IMR-90 (cell line): Measurements from ENCODE around the gene OR2G2. TPM values are rescaled to one million over a fixed set of nuclear protein-coding genes. Genes with fewer than 3 reads are reported as not detected.

Experiments
- ATAC-seq: fragments of 200-7000 bp; cut with Tn5 transposase; 2 replicates; pipeline ENCODE4 v1.9.1; 2020; ENCODE audit warnings: low read depth, mild to moderate bottlenecking, moderate library complexity
- BruUV-seq: library from RNA; stranded (reverse); fragments of 400-500 nt; replicated peaks from 2 replicates; lab custom pipeline; 2021; lab: Mats Ljungman, UMichigan
- CTCF ChIA-PET: fragments of 300-600 bp; formaldehyde crosslinking; extraction: SDS; loops from one replicate; lab custom pipeline; 2021; ENCODE audit warnings: antibody characterized with exemption; lab: Yijun Ruan, JAX
- POLR2A ChIA-PET: fragments of 300-600 bp; sonication (Branson Sonifier 250); formaldehyde crosslinking; loops from one replicate; lab custom pipeline; 2022; ENCODE audit warnings: antibody characterized with exemption; ENCODE audit not compliant: unreplicated experiment; lab: Charles Lee
- DNase-seq: peaks from one replicate; pipeline ENCODE4 v3.0.0; 2013
- H2AFZ ChIP-seq: replicated peaks from 2 replicates; pipeline ENCODE3; 2013; ENCODE audit warnings: low read length, mild to moderate bottlenecking; ENCODE audit not compliant: poor library complexity
- H2AK5ac ChIP-seq: 2 replicates; pipeline ENCODE4 v1.6.1; 2013; ENCODE audit warnings: low read depth, low read length, inconsistent platforms
- H2AK9ac ChIP-seq: replicated peaks from 2 replicates; pipeline ENCODE3; 2013; ENCODE audit warnings: mild to moderate bottlenecking, low read depth, low read length, moderate library complexity; ENCODE audit not compliant: poor library complexity
- H2BK120ac ChIP-seq: 2 replicates; pipeline ENCODE4 v1.6.1; 2013; ENCODE audit warnings: low read depth, low read length, inconsistent platforms
- H2BK15ac ChIP-seq: 3 replicates; pipeline ENCODE4 v1.6.1; 2013; ENCODE audit warnings: low read depth, low read length, inconsistent platforms
- H2BK20ac ChIP-seq: 2 replicates; pipeline ENCODE4 v1.6.1; 2013; ENCODE audit warnings: low read depth, mild to moderate bottlenecking, inconsistent platforms, low read length, moderate library complexity
- H2BK5ac ChIP-seq: 2 replicates; pipeline ENCODE4 v1.6.1; 2013; ENCODE audit warnings: mild to moderate bottlenecking, low read depth, low read length, inconsistent platforms; ENCODE audit not compliant: poor library complexity, severe bottlenecking
- H3K14ac ChIP-seq: replicated peaks from 2 replicates; pipeline ENCODE4 v1.6.1; 2013; ENCODE audit warnings: low read depth, low read length, inconsistent platforms
- H3K18ac ChIP-seq: 2 replicates; pipeline ENCODE4 v1.6.1; 2013; ENCODE audit warnings: low read depth, low read length, control low read depth
- H3K23ac ChIP-seq: 2 replicates; pipeline ENCODE4 v1.6.1; 2013; ENCODE audit warnings: low read depth, low read length, inconsistent platforms
- H3K27ac ChIP-seq: 2 replicates; pipeline ENCODE4 v1.5.1; 2013; ENCODE audit warnings: mild to moderate bottlenecking, control low read depth, low read length; ENCODE audit not compliant: insufficient read depth
- H3K27me3 ChIP-seq: 2 replicates; pipeline ENCODE4 v1.6.1; 2013; ENCODE audit warnings: low read length; ENCODE audit not compliant: control insufficient read depth, insufficient read depth
- H3K36me3 ChIP-seq: 2 replicates; pipeline ENCODE4 v1.6.1; 2013; ENCODE audit warnings: low read length, mixed read lengths; ENCODE audit not compliant: control insufficient read depth, insufficient read depth
- H3K4ac ChIP-seq: 2 replicates; pipeline ENCODE4 v1.6.1; 2013; ENCODE audit warnings: low read depth, low read length, inconsistent platforms
- H3K4me1 ChIP-seq: 2 replicates; pipeline ENCODE4 v1.6.1; 2013; ENCODE audit warnings: low read length, mixed read lengths; ENCODE audit not compliant: control insufficient read depth, insufficient read depth
- H3K4me2 ChIP-seq: 2 replicates; pipeline ENCODE4 v1.6.1; 2013; ENCODE audit warnings: low read depth, mild to moderate bottlenecking, control low read depth, low read length, moderate library complexity
- H3K4me3 ChIP-seq: 2 replicates; pipeline ENCODE4 v1.5.1; 2013; ENCODE audit warnings: low read depth, mild to moderate bottlenecking, control low read depth, low read length, moderate library complexity; ENCODE audit not compliant: insufficient read depth
- H3K56ac ChIP-seq: 2 replicates; pipeline ENCODE4 v1.6.1; 2013; ENCODE audit warnings: low read length, inconsistent platforms; ENCODE audit not compliant: insufficient read depth; ENCODE audit errors: extremely low read depth
- H3K79me1 ChIP-seq, 2 experiments: 2 replicates each; pipeline ENCODE4 v1.6.1; 2013; ENCODE audit warnings: low read length in 2 of 2, inconsistent platforms in 1 of 2, low read depth in 1 of 2
- H3K9ac ChIP-seq: 2 replicates; pipeline ENCODE4 v1.6.1; 2013; ENCODE audit warnings: low read depth, low read length, control low read depth
- H3K9me1 ChIP-seq: 2 replicates; pipeline ENCODE4 v1.6.1; 2013; ENCODE audit warnings: low read length, inconsistent platforms; ENCODE audit not compliant: insufficient read depth
- H3K9me3 ChIP-seq: 2 replicates; pipeline ENCODE4 v1.6.1; 2013; ENCODE audit warnings: low read length; ENCODE audit not compliant: control insufficient read depth, insufficient read depth
- H4K20me1 ChIP-seq: 2 replicates; pipeline ENCODE4 v1.6.1; 2013; ENCODE audit warnings: low read length, inconsistent platforms; ENCODE audit not compliant: insufficient read depth
- H4K5ac ChIP-seq: 2 replicates; pipeline ENCODE4 v1.6.1; 2013; ENCODE audit warnings: mild to moderate bottlenecking, low read depth, low read length, control low read depth
- H4K8ac ChIP-seq, 2 experiments: 2 replicates each; pipeline ENCODE4 v1.6.1; 2013; ENCODE audit warnings: low read depth in 2 of 2, low read length in 2 of 2, control low read depth in 1 of 2, inconsistent platforms in 1 of 2
- H4K91ac ChIP-seq: 2 replicates; pipeline ENCODE4 v1.6.1; 2013; ENCODE audit warnings: low read depth, low read length, inconsistent platforms; ENCODE audit not compliant: insufficient read depth
- BHLHE40 ChIP-seq: fragments of 150-350 bp; IDR thresholded peaks from 2 replicates; pipeline ENCODE4 v1.6.1; 2016; ENCODE audit warnings: mild to moderate bottlenecking, low read depth, low read length
- CEBPB ChIP-seq: IDR thresholded peaks from 2 replicates; pipeline ENCODE4 v1.6.1; 2012; ENCODE audit warnings: low read depth, low read length, improper control_type of control experiment
- CHD1 ChIP-seq: IDR thresholded peaks from 2 replicates; pipeline ENCODE4 v1.6.1; 2012; ENCODE audit warnings: low read depth, low read length, improper control_type of control experiment
- CTCF ChIP-seq: conservative IDR thresholded peaks from 2 replicates; pipeline ENCODE4 v1.5.1; 2012; ENCODE audit warnings: mild to moderate bottlenecking, low read depth, low read length, improper control_type of control experiment
- ELK1 ChIP-seq: fragments of 150-350 bp; IDR thresholded peaks from 2 replicates; pipeline ENCODE4 v1.6.1; 2016; ENCODE audit warnings: low read depth, mild to moderate bottlenecking, low read length, moderate library complexity, borderline replicate concordance
- FOS ChIP-seq: fragments of 150-350 bp; IDR thresholded peaks from 2 replicates; pipeline ENCODE4 v1.6.1; 2016; ENCODE audit warnings: low read depth, low read length
- MAFK ChIP-seq: IDR thresholded peaks from 2 replicates; pipeline ENCODE4 v1.6.1; 2012; ENCODE audit warnings: low read depth, low read length, improper control_type of control experiment
- MAZ ChIP-seq: IDR thresholded peaks from 2 replicates; pipeline ENCODE4 v1.6.1; 2012; ENCODE audit warnings: low read depth, mild to moderate bottlenecking, low read length, improper control_type of control experiment, moderate library complexity, borderline replicate concordance
- MXI1 ChIP-seq: IDR thresholded peaks from 2 replicates; pipeline ENCODE4 v1.6.1; 2012; ENCODE audit warnings: low read depth, mild to moderate bottlenecking, low read length, moderate library complexity, borderline replicate concordance
- NFE2L2 ChIP-seq: fragments of 150-350 bp; IDR thresholded peaks from 2 replicates; pipeline ENCODE4 v1.6.1; 2016; ENCODE audit warnings: low read depth, mild to moderate bottlenecking, low read length
- POLR2A ChIP-seq: IDR thresholded peaks from 2 replicates; pipeline ENCODE4 v1.6.1; 2012; ENCODE audit warnings: mild to moderate bottlenecking, low read depth, low read length
- RAD21 ChIP-seq: IDR thresholded peaks from 2 replicates; pipeline ENCODE4 v1.6.1; 2012; ENCODE audit warnings: low read length, improper control_type of control experiment
- RCOR1 ChIP-seq: IDR thresholded peaks from 2 replicates; pipeline ENCODE4 v1.6.1; 2012; ENCODE audit warnings: mild to moderate bottlenecking, low read length, improper control_type of control experiment; ENCODE audit not compliant: insufficient replicate concordance
- RFX5 ChIP-seq: IDR thresholded peaks from 2 replicates; pipeline ENCODE4 v1.8.0; 2012; ENCODE audit warnings: low read depth, mild to moderate bottlenecking, low read length, moderate library complexity
- SMC3 ChIP-seq: fragments of 150-350 bp; IDR thresholded peaks from 2 replicates; pipeline ENCODE4 v1.6.1; 2016; ENCODE audit warnings: low read depth, mild to moderate bottlenecking, antibody characterized with exemption, low read length, moderate library complexity
- USF2 ChIP-seq: fragments of 150-350 bp; IDR thresholded peaks from 2 replicates; pipeline ENCODE4 v1.6.1; 2017; ENCODE audit warnings: mild to moderate bottlenecking, antibody characterized with exemption, low read length, low read depth
- WGBS, 2 experiments: methylation state at CpG; one replicate each; pipeline versions ENCODE4 v1.1.5 to v1.1.7; 2013; ENCODE audit warnings: missing lambda C conversion rate in 2 of 2; ENCODE audit not compliant: insufficient read length in 1 of 2; ENCODE audit errors: extremely low coverage in 2 of 2; 5-methylcytosine and 5-hydroxymethylcytosine counted together
- dilution Hi-C: fragments of 300-500 bp; cut with HindIII; formaldehyde crosslinking; loops from one replicate; pipeline ENCODE4 v1.14.3; 2018; ENCODE audit warnings: low sequenced_read_pairs; ENCODE audit not compliant: unreplicated experiment
- in situ Hi-C: fragments of 300-500 bp; cut with MboI; formaldehyde crosslinking; loops from 3 replicates; pipeline ENCODE4 v1.14.3; 2019; ENCODE audit warnings: low sequenced_read_pairs, inconsistent platforms, mixed read lengths
- intact Hi-C: fragments of 100-400 bp; cut with micrococcal nuclease; formaldehyde crosslinking; loops from 2 replicates; pipeline ENCODE4 v1.10.0; 2022
- polyA plus RNA-seq, 3 experiments: library from polyadenylated mRNA; depleted of rRNA; stranded (reverse); fragments of >200 nt; gene quantifications; 2 replicates each; pipeline ENCODE4 v1.2.3, GENCODE V29; 2012; ENCODE audit warnings: low replicate concordance in 1 of 3
- total RNA-seq: library from RNA; depleted of rRNA; stranded (reverse); fragments of >200 nt; gene quantifications from 2 replicates; pipeline ENCODE4 v1.2.3, GENCODE V29; 2012

Gene OR2G2
- total and polyA plus RNA-seq, 2 of the 4 experiments (the other 2 are of a cell fraction), result not detected

GRCh38 chr1:247548092-247548491 lies 40.1 kb upstream of the OR2G2 start:
- no TSS peak for BruUV-seq
- Histone ChIP-seq H3K4me1 (no peaks in the 10 kb centered on the region), H2BK5ac (no peak overlapping the region), H3K27me3 (no peaks in the 10 kb centered on the region), H3K56ac (no peak overlapping the region), H2BK20ac (no peak overlapping the region), H3K14ac (no peak overlapping the region), H3K18ac (no peak overlapping the region), H2AK9ac (no peak overlapping the region), H2BK15ac (no peak overlapping the region), H3K4ac (no peak overlapping the region), H2BK120ac (no peak overlapping the region), H2AK5ac (no peak overlapping the region), H4K5ac (no peak overlapping the region), H3K4me3 (no peak overlapping the region), H3K9ac (no peak overlapping the region), H3K4me2 (no peak overlapping the region), H3K79me1 (no peaks in the 10 kb centered on the region), H4K91ac (no peak overlapping the region), H3K36me3 (no peaks in the 10 kb centered on the region), H3K23ac (no peak overlapping the region), H3K27ac (no peak overlapping the region), H4K20me1 (no peaks in the 10 kb centered on the region), H3K9me3 (peaks cover 7% of the 10 kb centered on the region), H3K9me1 (no peaks in the 10 kb centered on the region), H2AFZ (no peak overlapping the region), H4K8ac (no peak overlapping the region)
- TF ChIP-seq ELK1 (no peak), MAZ (no peak), CHD1 (no peak), RCOR1 (no peak), CEBPB (no peak), NFE2L2 (no peak), FOS (no peak), RAD21 (no peak), SMC3 (no peak), RFX5 (no peak), BHLHE40 (no peak), MAFK (no peak), POLR2A (no peak), CTCF (no peak), MXI1 (no peak), USF2 (no peak)
- WGBS, 2 experiments, result 67% methylated on average over 1 of the region's 5 CpGs; no CpG with 5 or more reads in 1 of the 2 experiments
- no peak for ATAC-seq
- dilution Hi-C loops (no loop called here), intact Hi-C loops (no loop called here), in situ Hi-C loops (no loop called here)
- DNase-seq, result no peak
- ChIA-PET POLR2A (no interaction called here), CTCF (no interaction called here)
